Stimulated activated CD8-positive, alpha-beta memory T cell treated with anti-CD3 and anti-CD28 coated beads, Interleukin-2, amount 100 ng/mL, for 48 hours (primary cell): ENCODE results near the gene PIWIL4.

Experiments used
- DNase-seq, 2 donors: peaks; one replicate each; pipeline ENCODE4 v3.0.0-alpha.2; 2020; ENCODE audit warnings: low read depth in 2 of 2

The PIWIL4 gene

DNA sequence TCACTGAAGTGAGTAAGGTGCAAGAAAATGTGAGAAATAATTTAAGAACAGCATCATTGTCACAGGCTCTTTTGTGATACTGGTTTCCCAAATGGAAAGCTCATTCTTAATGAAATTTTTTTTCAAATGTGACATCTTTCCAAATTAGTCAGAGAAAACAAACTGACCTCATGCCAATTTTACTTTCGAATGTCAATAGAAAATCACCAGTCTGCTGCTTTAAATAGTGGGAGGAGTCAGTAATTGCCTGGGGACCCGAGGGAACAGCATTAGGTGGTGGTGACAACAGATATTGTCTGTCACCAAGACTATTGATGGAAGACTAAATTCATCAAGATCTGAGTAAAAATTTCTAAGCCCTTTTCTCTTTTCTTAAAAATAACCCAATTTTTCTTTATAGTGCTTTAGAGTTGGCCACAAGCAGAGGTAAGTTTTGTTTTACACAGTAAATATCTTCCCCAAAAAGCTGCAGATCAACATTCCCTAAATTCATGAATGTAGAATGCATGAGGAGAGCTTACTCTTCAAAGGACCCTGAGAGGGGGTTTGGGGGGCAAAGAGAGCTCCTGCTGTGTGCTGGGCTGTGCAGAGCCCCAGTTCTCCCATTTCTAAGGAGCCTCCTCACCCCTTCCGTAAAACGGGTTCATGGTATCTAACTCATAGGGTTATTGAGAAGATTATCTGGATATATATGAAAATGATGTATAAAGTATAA, 95.1 kb downstream of the PIWIL4 start:
- DNase-seq = no peak

DNA sequence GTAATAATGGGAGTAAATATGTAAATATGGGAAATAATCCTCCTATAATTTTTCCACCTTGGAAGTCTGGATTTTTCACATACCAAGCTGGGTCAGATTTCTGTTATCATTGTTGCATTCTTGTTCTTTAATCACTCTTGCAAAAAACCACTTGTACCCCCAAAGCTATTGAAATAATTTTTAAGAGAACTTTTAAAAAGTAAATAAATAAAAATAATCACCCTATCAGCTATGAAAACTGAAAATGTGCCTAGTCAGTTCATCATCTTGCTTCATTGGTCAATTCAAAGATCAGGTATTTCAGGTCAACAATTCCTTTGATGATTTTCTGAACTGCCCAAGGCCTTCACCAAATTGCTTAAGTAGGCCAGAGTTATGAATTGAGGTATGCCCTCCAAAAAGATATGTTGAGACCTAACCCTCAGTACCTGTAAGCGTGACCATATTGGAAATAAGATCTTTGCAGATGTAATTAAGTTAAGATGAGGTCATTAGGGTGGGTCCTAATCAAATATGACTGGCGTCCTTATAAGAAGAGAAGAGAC, 95.8 kb downstream of the PIWIL4 start:
- DNase-seq = no peak

DNA sequence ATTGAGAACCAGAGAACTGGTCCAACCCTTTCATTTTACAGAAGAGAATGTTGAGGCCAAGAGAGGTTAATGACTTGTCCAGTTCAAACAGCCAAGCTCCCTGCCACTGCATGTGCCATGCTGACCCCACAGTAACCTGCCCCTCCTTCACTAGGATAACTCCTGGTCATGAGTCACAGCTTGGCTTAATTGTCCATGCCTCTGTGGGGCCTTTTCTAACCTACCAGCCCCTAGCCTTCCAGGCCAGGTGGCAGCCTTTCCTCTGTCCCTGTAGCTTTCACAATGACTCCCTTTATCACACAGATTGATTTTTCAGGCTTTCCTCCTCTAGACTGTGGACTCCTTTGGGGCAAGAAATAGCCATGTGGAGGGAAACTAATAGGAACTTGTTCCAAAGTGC, 97.2 kb downstream of the PIWIL4 start:
- no peak for DNase-seq

DNA sequence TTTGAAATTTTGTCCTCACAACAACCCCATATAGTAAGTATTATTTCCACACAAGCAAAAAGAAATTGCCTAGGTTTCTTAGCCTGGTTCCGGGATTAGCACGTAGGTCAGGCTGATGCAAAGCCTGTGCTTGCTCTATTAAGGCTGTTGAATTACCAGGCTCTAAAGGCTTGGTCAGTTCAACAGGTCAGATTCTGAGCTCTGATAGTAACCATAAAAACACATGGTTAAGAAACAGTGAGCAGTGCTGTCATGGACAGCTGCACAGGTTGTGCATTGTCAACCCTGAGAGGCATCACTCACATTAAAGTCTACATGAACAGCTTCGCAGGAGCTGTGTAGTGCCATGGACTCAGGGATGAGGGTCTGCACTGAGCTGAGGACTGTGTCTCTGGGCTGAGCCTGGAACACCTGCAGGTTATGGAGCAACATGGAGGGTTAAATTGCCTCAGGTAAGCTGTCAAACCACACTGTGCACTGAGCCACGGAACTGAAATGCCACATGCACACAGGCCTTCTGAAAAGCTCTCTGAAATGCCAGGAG, 98.0 kb downstream of the PIWIL4 start:
- no peak for DNase-seq

- no peak for DNase-seq
Measured at GRCh38 chr11:94666792-94667721, 99.9 kb downstream of the PIWIL4 start.

- no peak for DNase-seq
Measured at GRCh38 chr11:94668212-94668793, 101.1 kb downstream of the PIWIL4 start.

GRCh38 chr11:94669023-94669422, 101.9 kb downstream of the PIWIL4 start:
- DNase-seq = no peak
